ENCODE data around the gene G2E3. TPM values are rescaled to one million over a fixed set of nuclear protein-coding genes. Genes with fewer than 3 reads are reported as not detected.

Gene G2E3
- polyA plus RNA-seq, 1 experiment: 7.5 TPM

GRCh38 chr14:30521899-30522736 is 36.8 kb upstream of the G2E3 start:
- TF ChIP-seq CTCF (IDR thresholded peaks at IDR 0.05; ENCODE audit: insufficient read depth, low read depth, low read length): peak; percentile 77
- Histone ChIP-seq H3K36me3 (ENCODE audit: control insufficient read depth, insufficient read depth, low read length) (no peaks in the 10 kb centered on the region), H3K27me3 (ENCODE audit: control insufficient read depth, insufficient read depth, low read length) (no peaks in the 10 kb centered on the region), H3K4me3 (ENCODE audit: low read depth, low read length) (no peak overlapping the region)
- ChIA-PET CTCF (interaction anchor here (0.7 to 4.9 kb wide), 11 partner anchors 9 to 148 kb away, joined by 3 to 47 read pairs (median 3); no protein-coding TSS in a partner anchor), POLR2A (interaction anchor here (0.6 kb wide), 1 partner anchor 290 kb away, joined by 5 read pairs; no protein-coding TSS in a partner anchor)
- no peak for DNase-seq (ENCODE audit: low read depth)

- Histone ChIP-seq H3K27me3 (ENCODE audit: control insufficient read depth, insufficient read depth, low read length) (peaks cover 2% of the 10 kb centered on the region; the same call in 1 of the 2 replicates), H3K4me3 (ENCODE audit: low read depth, low read length) (no peak overlapping the region), H3K36me3 (ENCODE audit: control insufficient read depth, insufficient read depth, low read length) (no peaks in the 10 kb centered on the region)
- POLR2A ChIA-PET: no interaction called here
- DNase-seq (ENCODE audit: low read depth): peak; percentile 29
- CTCF ChIA-PET: interaction anchor here (0.8 kb wide), 2 partner anchors 9 to 83 kb away, joined by 3 read pairs; no protein-coding TSS in a partner anchor
- no peak for TF ChIP-seq CTCF (IDR thresholded peaks at IDR 0.05; ENCODE audit: insufficient read depth, low read depth, low read length)
Measured at GRCh38 chr14:30525833-30526232, 33.1 kb upstream of the G2E3 start.

- POLR2A ChIA-PET: no interaction called here
- CTCF ChIA-PET: no interaction called here
- Histone ChIP-seq H3K36me3 (ENCODE audit: control insufficient read depth, insufficient read depth, low read length) (no peaks in the 10 kb centered on the region), H3K27me3 (ENCODE audit: control insufficient read depth, insufficient read depth, low read length) (peaks cover 2% of the 10 kb centered on the region; the same call in 1 of the 2 replicates), H3K4me3 (ENCODE audit: low read depth, low read length) (no peak overlapping the region)
- DNase-seq (ENCODE audit: low read depth): no peak
- TF ChIP-seq CTCF (IDR thresholded peaks at IDR 0.05; ENCODE audit: insufficient read depth, low read depth, low read length): no peak
Measured at GRCh38 chr14:30527196-30527595, 31.8 kb upstream of the G2E3 start.

GRCh38 chr14:30528119-30528518 is 30.8 kb upstream of the G2E3 start:
- H3K4me3 ChIP-seq (ENCODE audit: low read depth, low read length): no peak overlapping the region
- TF ChIP-seq CTCF (IDR thresholded peaks at IDR 0.05; ENCODE audit: insufficient read depth, low read depth, low read length): no peak
- peaks cover 2% of the 10 kb centered on the region; the same call in 1 of the 2 replicates for H3K27me3 ChIP-seq (ENCODE audit: control insufficient read depth, insufficient read depth, low read length)
- ChIA-PET CTCF (interaction anchor here (0.7 kb wide), 1 partner anchor 8 kb away, joined by 4 read pairs; no protein-coding TSS in a partner anchor), POLR2A (no interaction called here)
- DNase-seq (ENCODE audit: low read depth): no peak
- no peaks in the 10 kb centered on the region for H3K36me3 ChIP-seq (ENCODE audit: control insufficient read depth, insufficient read depth, low read length)

GRCh38 chr14:30528778-30529642 is 29.9 kb upstream of the G2E3 start:
- DNase-seq (ENCODE audit: low read depth): no peak
- POLR2A ChIA-PET: no interaction called here
- H3K4me3 ChIP-seq (ENCODE audit: low read depth, low read length): no peak overlapping the region
- CTCF ChIA-PET: interaction anchor here (0.7 kb wide), 1 partner anchor 9 kb away, joined by 4 read pairs; no protein-coding TSS in a partner anchor
- no peaks in the 10 kb centered on the region for H3K36me3 ChIP-seq (ENCODE audit: control insufficient read depth, insufficient read depth, low read length)
- no peak for TF ChIP-seq CTCF (IDR thresholded peaks at IDR 0.05; ENCODE audit: insufficient read depth, low read depth, low read length)
- peaks cover 2% of the 10 kb centered on the region; the same call in 1 of the 2 replicates for H3K27me3 ChIP-seq (ENCODE audit: control insufficient read depth, insufficient read depth, low read length)

Measured in BJ (cell line).